A673 (cell line): Measurements from ENCODE around the gene WHAMM.

Experiments
- CTCF ChIP-seq: fragments of 300-800, 200-600 bp; sonication (generic); conservative IDR thresholded peaks from 2 replicates; pipeline ENCODE4 v1.5.1; 2017; ENCODE audit warnings: low read depth, mild to moderate bottlenecking, antibody characterized with exemption, low read length, moderate library complexity, mixed read lengths
- EZH2 ChIP-seq: fragments of 200-600 bp; sonication (generic); IDR thresholded peaks from 2 replicates; pipeline ENCODE4 v1.6.1; 2017; ENCODE audit warnings: borderline replicate concordance, low read depth, mild to moderate bottlenecking, mixed read lengths, antibody characterized with exemption, low read length; ENCODE audit not compliant: poor library complexity, severe bottlenecking

GRCh38 chr15:82802497-82802896, 6.9 kb upstream of the WHAMM start:
- TF ChIP-seq EZH2: no peak
- TF ChIP-seq CTCF: no peak
